H1 (cell line): ENCODE results near the gene ZBP1. TPM values are rescaled to one million over a fixed set of nuclear protein-coding genes. Genes with fewer than 3 reads are reported as not detected.

Source experiments
- CTCF ChIA-PET: fragments of 300-600 bp; sonication (Branson Sonifier 250); formaldehyde crosslinking; loops from one replicate; lab custom pipeline; 2021; ENCODE audit not compliant: partially characterized antibody; lab: Charles Lee
- POLR2A ChIA-PET: fragments of 300-600 bp; sonication (Branson Sonifier 250); formaldehyde crosslinking; loops from one replicate; lab custom pipeline; 2021; ENCODE audit warnings: inconsistent platforms; ENCODE audit not compliant: partially characterized antibody; lab: Charles Lee
- DNase-seq, 2 experiments: peaks; one replicate each; pipeline versions ENCODE4 v3.0.0 to v3.0.0-alpha.2; 2010 to 2022; ENCODE audit warnings: low spot score in 2 of 2, low read depth in 1 of 2, mixed read lengths in 1 of 2
- FAIRE-seq: peaks from 2 replicates; lab custom pipeline; 2011; peaks lifted over from hg19 to GRCh38; lab: Jason Lieb, UNC
- H2AFZ ChIP-seq: 2 replicates; pipeline ENCODE4 v1.8.1; 2012; ENCODE audit warnings: low read length, inconsistent platforms
- H2AK5ac ChIP-seq: 2 replicates; pipeline ENCODE4 v1.6.1; 2013; ENCODE audit warnings: low read depth, low read length
- H2BK120ac ChIP-seq: replicated peaks from 2 replicates; pipeline ENCODE3; 2013; ENCODE audit warnings: low read depth, low read length, inconsistent platforms
- H2BK12ac ChIP-seq: 2 replicates; pipeline ENCODE4 v1.6.1; 2013; ENCODE audit warnings: low read depth, low read length
- H2BK15ac ChIP-seq: 2 replicates; pipeline ENCODE4 v1.6.1; 2013; ENCODE audit warnings: low read length
- H2BK20ac ChIP-seq: 2 replicates; pipeline ENCODE4 v1.6.1; 2013; ENCODE audit warnings: low read length
- H2BK5ac ChIP-seq: 2 replicates; pipeline ENCODE4 v1.6.1; 2013; ENCODE audit warnings: low read depth, low read length
- H3K14ac ChIP-seq: 2 replicates; pipeline ENCODE4 v1.6.1; 2013; ENCODE audit warnings: inconsistent platforms; ENCODE audit not compliant: insufficient read length
- H3K18ac ChIP-seq: 2 replicates; pipeline ENCODE4 v1.6.1; 2013; ENCODE audit warnings: low read length; ENCODE audit errors: extremely low read depth
- H3K23ac ChIP-seq: 2 replicates; pipeline ENCODE4 v1.6.1; 2013; ENCODE audit warnings: inconsistent platforms; ENCODE audit not compliant: insufficient read length
- H3K23me2 ChIP-seq: 2 replicates; pipeline ENCODE4 v1.6.1; 2013; ENCODE audit warnings: low read depth, low read length
- H3K27ac ChIP-seq: 2 replicates; pipeline ENCODE4 v1.6.1; 2011; ENCODE audit warnings: low read depth, low read length, inconsistent platforms
- H3K27me3 ChIP-seq, 4 experiments: replicated peaks in 1 of 4; 1 replicate in 1 of 4; 2 replicates in 3 of 4; pipeline versions ENCODE4 v1.6.1 to v1.8.1; 2011 to 2013; ENCODE audit warnings: low read length in 3 of 4, mild to moderate bottlenecking in 3 of 4, inconsistent platforms in 2 of 4, mixed read lengths in 2 of 4, moderate library complexity in 1 of 4; ENCODE audit not compliant: control insufficient read depth in 3 of 4, insufficient read depth in 3 of 4; ENCODE audit errors: extremely low read depth in 1 of 4
- H3K36me3 ChIP-seq, 4 experiments: 2 replicates each; pipeline versions ENCODE4 v1.6.1 to v1.8.1; 2011 to 2013; ENCODE audit warnings: mild to moderate bottlenecking in 4 of 4, low read length in 3 of 4, moderate library complexity in 2 of 4, control low read depth in 1 of 4, inconsistent platforms in 1 of 4; ENCODE audit not compliant: insufficient read depth in 4 of 4, control insufficient read depth in 2 of 4
- H3K4ac ChIP-seq: replicated peaks from 2 replicates; pipeline ENCODE3; 2013; ENCODE audit warnings: low read length, low read depth, mixed read lengths, inconsistent platforms; ENCODE audit not compliant: insufficient read length
- H3K4me1 ChIP-seq, 4 experiments: replicated peaks in 1 of 4; 1 replicate in 1 of 4; 2 replicates in 3 of 4; pipeline versions ENCODE4 v1.6.1 to v1.8.1; 2011 to 2013; ENCODE audit warnings: low read length in 3 of 4, inconsistent platforms in 2 of 4, mixed read lengths in 1 of 4; ENCODE audit not compliant: insufficient read depth in 4 of 4, control insufficient read depth in 3 of 4
- H3K4me2 ChIP-seq, 2 experiments: 2 replicates each; pipeline versions ENCODE4 v1.6.1 to v1.8.1; 2011 to 2013; ENCODE audit warnings: low read depth in 2 of 2, low read length in 2 of 2, control low read depth in 1 of 2, inconsistent platforms in 1 of 2, mild to moderate bottlenecking in 1 of 2; ENCODE audit not compliant: insufficient read depth in 1 of 2
- H3K4me3 ChIP-seq, 4 experiments: fragments of 200-600, 300-600 bp in 1 of 4; sonication (generic), shearing (Covaris generic), sonication (Bioruptor Twin) in 1 of 4; 2 replicates each; pipeline versions ENCODE4 v1.5.1 to v1.8.1; 2011 to 2016; ENCODE audit warnings: low read length in 4 of 4, low read depth in 3 of 4, control low read depth in 2 of 4, inconsistent platforms in 2 of 4, mild to moderate bottlenecking in 2 of 4, mixed read lengths in 1 of 4, moderate library complexity in 1 of 4; ENCODE audit not compliant: insufficient read depth in 2 of 4; ENCODE audit errors: extremely low read depth in 1 of 4
- H3K56ac ChIP-seq: replicated peaks from 2 replicates; pipeline ENCODE3; 2013; ENCODE audit warnings: low read depth, mild to moderate bottlenecking, mixed read lengths, low read length, inconsistent platforms; ENCODE audit not compliant: insufficient read length
- H3K79me1 ChIP-seq: 2 replicates; pipeline ENCODE4 v1.6.1; 2013; ENCODE audit warnings: low read depth, low read length, control low read depth
- H3K79me2 ChIP-seq, 2 experiments: 2 replicates each; pipeline versions ENCODE4 v1.6.1 to v1.8.1; 2012 to 2013; ENCODE audit warnings: low read length in 2 of 2, mild to moderate bottlenecking in 2 of 2, inconsistent platforms in 1 of 2; ENCODE audit not compliant: insufficient read depth in 2 of 2, control insufficient read depth in 1 of 2
- H3K9ac ChIP-seq, 4 experiments: replicated peaks in 1 of 4; 1 replicate in 1 of 4; 2 replicates in 3 of 4; pipeline versions ENCODE4 v1.6.1 to v1.8.1; 2011 to 2013; ENCODE audit warnings: low read depth in 3 of 4, low read length in 3 of 4, control low read depth in 2 of 4, mild to moderate bottlenecking in 2 of 4, moderate library complexity in 2 of 4, inconsistent platforms in 1 of 4; ENCODE audit errors: extremely low read depth in 1 of 4
- H3K9me3 ChIP-seq, 2 experiments: 2 replicates each; pipeline versions ENCODE4 v1.6.1 to v1.8.1; 2012 to 2013; ENCODE audit warnings: mild to moderate bottlenecking in 2 of 2, moderate library complexity in 2 of 2, control low read depth in 1 of 2, inconsistent platforms in 1 of 2, low read depth in 1 of 2, low read length in 1 of 2, mixed read lengths in 1 of 2; ENCODE audit not compliant: insufficient read depth in 2 of 2
- H4K20me1 ChIP-seq, 2 experiments: replicated peaks in 1 of 2; 2 replicates each; pipeline versions ENCODE3 to v1.8.1; 2011 to 2013; ENCODE audit warnings: inconsistent platforms in 2 of 2, low read length in 2 of 2, mild to moderate bottlenecking in 1 of 2; ENCODE audit not compliant: insufficient read depth in 2 of 2, control insufficient read depth in 1 of 2
- H4K5ac ChIP-seq: 2 replicates; pipeline ENCODE4 v1.6.1; 2013; ENCODE audit warnings: low read length, low read depth, mixed read lengths, inconsistent platforms; ENCODE audit not compliant: insufficient read length
- H4K8ac ChIP-seq: 2 replicates; pipeline ENCODE4 v1.8.0; 2013; ENCODE audit warnings: mild to moderate bottlenecking, moderate library complexity, low read length, inconsistent platforms; ENCODE audit not compliant: insufficient read depth; ENCODE audit errors: extremely low read depth
- H4K91ac ChIP-seq: replicated peaks from 2 replicates; pipeline ENCODE3; 2013; ENCODE audit warnings: low read length, mixed read lengths, inconsistent platforms; ENCODE audit not compliant: insufficient read length
- GTF2F1 ChIP-seq: IDR thresholded peaks from 2 replicates; pipeline ENCODE4 v1.6.1; 2012; ENCODE audit warnings: low read depth, low read length, improper control_type of control experiment, borderline replicate concordance
- RAD21 ChIP-seq, 2 experiments: IDR thresholded peaks in 1 of 2; conservative IDR thresholded peaks in 1 of 2; 2 replicates each; pipeline ENCODE4 v1.6.1; 2011; ENCODE audit warnings: low read depth in 2 of 2, low read length in 2 of 2, improper control_type of control experiment in 1 of 2, inconsistent platforms in 1 of 2, mild to moderate bottlenecking in 1 of 2, moderate library complexity in 1 of 2
- RNF2 ChIP-seq: fragments of 200-900, 300-1000 bp; sonication (generic); IDR thresholded peaks from 2 replicates; pipeline ENCODE4 v1.7.1; 2016; ENCODE audit warnings: borderline replicate concordance, low read depth, mild to moderate bottlenecking, antibody characterized with exemption, low read length; ENCODE audit not compliant: poor library complexity, severe bottlenecking; ENCODE audit errors: missing control alignments
- SAP30 ChIP-seq: fragments of 300-600 bp; sonication (generic); IDR thresholded peaks from 2 replicates; pipeline ENCODE4 v1.7.1; 2012; ENCODE audit warnings: low read length, moderate library complexity, mild to moderate bottlenecking, inconsistent platforms; ENCODE audit not compliant: insufficient read depth, insufficient replicate concordance
- SIRT6 ChIP-seq: IDR thresholded peaks from one replicate; pipeline ENCODE4 v1.7.1; 2012; ENCODE audit warnings: low read length, inconsistent platforms
- TAF7 ChIP-seq: optimal IDR thresholded peaks from 2 replicates; pipeline ENCODE3; 2011; ENCODE audit warnings: low read depth, mild to moderate bottlenecking, inconsistent platforms, low read length, moderate library complexity, borderline replicate concordance
- TEAD4 ChIP-seq: IDR thresholded peaks from 2 replicates; pipeline ENCODE4 v1.6.1; 2012; ENCODE audit warnings: low read depth, low read length, inconsistent platforms, mixed read lengths
- WGBS, 2 experiments: shearing (Covaris generic) in 1 of 2; methylation state at CpG; one replicate each; pipeline versions ENCODE4 v1.1.6 to v1.1.7; 2013 to 2015; ENCODE audit warnings: low lambda C conversion rate in 2 of 2, mixed read lengths in 2 of 2, inconsistent platforms in 1 of 2, low coverage in 1 of 2, missing lambda C conversion rate in 1 of 2; ENCODE audit not compliant: insufficient replicate concordance in 2 of 2, insufficient coverage in 1 of 2, insufficient read length in 1 of 2; ENCODE audit errors: extremely low coverage in 1 of 2, missing lambda C conversion rate in 1 of 2; 5-methylcytosine and 5-hydroxymethylcytosine counted together
- polyA plus RNA-seq, 7 experiments: library from polyadenylated mRNA; depleted of rRNA in 3 of 7; stranded (reverse) in 5 of 7; unstranded in 2 of 7; fragments of >200 nt in 5 of 7; fragments of 200-250 nt in 2 of 7; gene quantifications; 1 replicate in 5 of 7; 2 replicates in 1 of 7; 4 replicates in 1 of 7; pipeline versions ENCODE4 v1.2.1 to v1.2.3, GENCODE V29; 2011 to 2013; ENCODE audit warnings: missing spikeins in 2 of 7, mixed read lengths in 2 of 7
- total RNA-seq: library from RNA; stranded (reverse); fragmentation: NEBNext Ultra II Directional; extraction: Animal tissue kit (Norgen Biotek cat#: 25700); gene quantifications from 2 replicates; pipeline ENCODE4 v1.2.1, GENCODE V29; 2021

Gene ZBP1
- total and polyA plus RNA-seq, 2 of the 8 experiments (the other 6 are each of a cell fraction or from before 2014, with no cell fraction given) = not detected

GRCh38 chr20:57567471-57568079 is 52.7 kb downstream of the ZBP1 start:
- CTCF ChIA-PET = interaction anchor here (0.7 to 4.0 kb wide), 8 partner anchors 8 to 612 kb away, joined by 3 to 22 read pairs (median 4); no protein-coding TSS in a partner anchor
- H3K4me2 ChIP-seq = no peak overlapping the region

More at GRCh38 chr20:57567471-57568079, 52.7 kb downstream of the ZBP1 start:
- H2BK5ac ChIP-seq = no peak overlapping the region
- FAIRE-seq (no peak), DNase-seq (no peak)
- no peaks in the 10 kb centered on the region for H3K9me3 ChIP-seq
- H4K91ac ChIP-seq = no peak overlapping the region
- H2AK5ac ChIP-seq = no peak overlapping the region
- no peak overlapping the region for H3K23ac ChIP-seq
- no peak overlapping the region for H3K18ac ChIP-seq
- no peak overlapping the region for H3K4me3 ChIP-seq
- H2BK120ac ChIP-seq = no peak overlapping the region
- H2AFZ ChIP-seq = no peak overlapping the region
- H3K79me2 ChIP-seq = no peaks in the 10 kb centered on the region
- H3K23me2 ChIP-seq = no peaks in the 10 kb centered on the region
- H3K56ac ChIP-seq = no peak overlapping the region
- no peaks in the 10 kb centered on the region for H4K20me1 ChIP-seq
- H2BK12ac ChIP-seq = no peak overlapping the region
- no peak overlapping the region for H3K14ac ChIP-seq
- TF ChIP-seq GTF2F1 = no peak
- no peak for TF ChIP-seq SAP30
- no peak for TF ChIP-seq TAF7
- no peak for TF ChIP-seq RAD21 (IDR thresholded peaks at IDR 0.05 in 1 of 2, conservative IDR thresholded peaks at IDR 0.05 in 1 of 2; ENCODE audit: low read depth in 2 of 2, low read length in 2 of 2)
- TF ChIP-seq TEAD4 = no peak
- no peak for TF ChIP-seq RNF2
- no peak for TF ChIP-seq SIRT6
- no peak overlapping the region for H4K8ac ChIP-seq
- no peaks in the 10 kb centered on the region for H3K79me1 ChIP-seq
- no peaks in the 10 kb centered on the region for H3K36me3 ChIP-seq
- no peak overlapping the region for H2BK20ac ChIP-seq
- H3K4ac ChIP-seq = no peak overlapping the region
- H2BK15ac ChIP-seq = no peak overlapping the region
- H3K4me1 ChIP-seq = no peaks in the 10 kb centered on the region
- WGBS, 2 experiments = 90% methylated on average over 9 of the region's 9 CpGs; no CpG with 5 or more reads in 1 of the 2 experiments
- H3K9ac ChIP-seq = no peak overlapping the region
- POLR2A ChIA-PET = no interaction called here
- H3K27ac ChIP-seq = no peak overlapping the region
- peaks cover 0 to 4% (median 0%) of the 10 kb centered on the region in 4 experiments; a peak in 3 of 7 replicates for H3K27me3 ChIP-seq
- no peak overlapping the region for H4K5ac ChIP-seq
